ENCODE measurements around the gene SLC37A2.

SLC37A2 gene

GRCh38 chr11:125111343-125112207, 48.5 kb downstream of the SLC37A2 start, which contains the start of gene TMEM218:
TMEM218 (minus strand) TSS chr11:125111626; CDS start chr11:125102241, 9,385 bp downstream.
- DNase-seq: peak; percentile 93

- DNase-seq: no peak
Measured at GRCh38 chr11:125112208-125112604, 49.1 kb downstream of the SLC37A2 start.

GRCh38 chr11:125114518-125114917, 51.4 kb downstream of the SLC37A2 start:
- no peak for DNase-seq

- DNase-seq: no peak
Measured at GRCh38 chr11:125117429-125117828, 54.3 kb downstream of the SLC37A2 start.

- no peak for DNase-seq
Measured at GRCh38 chr11:125123194-125123946, 60.3 kb downstream of the SLC37A2 start.

- DNase-seq: peak; percentile 8 to 23
Measured at GRCh38 chr11:125123947-125124617, 61.0 kb downstream of the SLC37A2 start.

GRCh38 chr11:125124618-125124992, 61.5 kb downstream of the SLC37A2 start:
- DNase-seq: no peak

- DNase-seq: no peak
Measured at GRCh38 chr11:125128450-125128849, 65.3 kb downstream of the SLC37A2 start.

- DNase-seq: no peak
Measured at GRCh38 chr11:125129316-125129993, 66.3 kb downstream of the SLC37A2 start.

- no peak for DNase-seq
Measured at GRCh38 chr11:125132071-125132470, 69.0 kb downstream of the SLC37A2 start.

GRCh38 chr11:125132596-125132995, 69.5 kb downstream of the SLC37A2 start:
- no peak for DNase-seq

GRCh38 chr11:125136001-125136400, 72.9 kb downstream of the SLC37A2 start:
- DNase-seq: no peak

GRCh38 chr11:125138966-125139365, 75.9 kb downstream of the SLC37A2 start:
- DNase-seq: no peak

GRCh38 chr11:125139778-125140177, 76.7 kb downstream of the SLC37A2 start:
- DNase-seq: no peak
